Measurements from ENCODE around the gene PRKAG3.

PRKAG3 gene

GRCh38 chr2:218812861-218813260 is 18.7 kb downstream of the PRKAG3 start:
- no peak for DNase-seq

- DNase-seq: no peak
Measured at GRCh38 chr2:218812096-218812815, 19.3 kb downstream of the PRKAG3 start.

GRCh38 chr2:218811382-218811781 is 20.2 kb downstream of the PRKAG3 start:
- no peak for DNase-seq

- no peak for DNase-seq
Measured at GRCh38 chr2:218810256-218810655, 21.3 kb downstream of the PRKAG3 start.

GRCh38 chr2:218809515-218809914 is 22.1 kb downstream of the PRKAG3 start:
- no peak for DNase-seq

- DNase-seq: no peak
Measured at GRCh38 chr2:218807626-218808025, 24.0 kb downstream of the PRKAG3 start.

GRCh38 chr2:218806346-218806978 is 25.1 kb downstream of the PRKAG3 start:
- peak; percentile 55 for DNase-seq

GRCh38 chr2:218805627-218806026 is 26.0 kb downstream of the PRKAG3 start:
- DNase-seq: no peak

- DNase-seq: no peak
Measured at GRCh38 chr2:218804817-218805216, 26.8 kb downstream of the PRKAG3 start.

- no peak for DNase-seq
Measured at GRCh38 chr2:218802386-218802994, 29.1 kb downstream of the PRKAG3 start.

GRCh38 chr2:218799990-218800389 is 31.6 kb downstream of the PRKAG3 start:
- DNase-seq: no peak

- no peak for DNase-seq
Measured at GRCh38 chr2:218798767-218799504, 32.7 kb downstream of the PRKAG3 start.

- DNase-seq: no peak
Measured at GRCh38 chr2:218796691-218797090, 34.9 kb downstream of the PRKAG3 start.

GRCh38 chr2:218792433-218792832 is 39.2 kb downstream of the PRKAG3 start:
- DNase-seq: no peak

GRCh38 chr2:218788529-218789255 is 42.9 kb downstream of the PRKAG3 start:
- no peak for DNase-seq

GRCh38 chr2:218786133-218786532 is 45.5 kb downstream of the PRKAG3 start:
- DNase-seq: no peak

- no peak for DNase-seq
Measured at GRCh38 chr2:218785103-218785502, 46.5 kb downstream of the PRKAG3 start.

GRCh38 chr2:218783688-218784087 is 47.9 kb downstream of the PRKAG3 start:
- DNase-seq: no peak

- no peak for DNase-seq
Measured at GRCh38 chr2:218782528-218782844, 49.1 kb downstream of the PRKAG3 start.

- peak; percentile 74 for DNase-seq
Measured at GRCh38 chr2:218781691-218782527, 49.7 kb downstream of the PRKAG3 start, which contains the start of gene CYP27A1. Gene CYP27A1, plus strand, starts transcription at chr2:218782147. Its CDS starts 36 bp downstream, at chr2:218782183.

- DNase-seq: no peak
Measured at GRCh38 chr2:218780851-218781690, 50.5 kb downstream of the PRKAG3 start.
